A673 (cell line): ENCODE results near the gene SLC22A12. TPM values are rescaled to one million over a fixed set of nuclear protein-coding genes. Genes with fewer than 3 reads are reported as not detected.

Experiments
- Bru-seq: library from RNA; stranded (reverse); fragments of 400-500 nt; gene quantifications from one replicate; lab custom pipeline; 2021; lab: Mats Ljungman, UMichigan
- BruChase-seq, 2 experiments: library from RNA; stranded (reverse); fragments of 400-500 nt; gene quantifications; one replicate each; lab custom pipeline; 2021; lab: Mats Ljungman, UMichigan
- BruUV-seq: library from RNA; stranded (reverse); fragments of 400-500 nt; replicated peaks from 2 replicates; lab custom pipeline; 2021; lab: Mats Ljungman, UMichigan
- CTCF ChIA-PET: fragments of 300-600 bp; sonication (Branson Sonifier 250); formaldehyde crosslinking; loops from one replicate; lab custom pipeline; 2022; ENCODE audit warnings: antibody characterized with exemption; lab: Charles Lee
- POLR2A ChIA-PET: fragments of 300-600 bp; sonication (Branson Sonifier 250); formaldehyde crosslinking; loops from one replicate; lab custom pipeline; 2022; ENCODE audit warnings: antibody characterized with exemption; ENCODE audit not compliant: low non-redundant PET; lab: Charles Lee
- DNase-seq: peaks from one replicate; pipeline ENCODE4 v3.0.0-alpha.2; 2015; ENCODE audit warnings: low spot score
- H3K27ac ChIP-seq: fragments of 200-600 bp; sonication (generic); 2 replicates; pipeline ENCODE4 v1.5.1; 2016; ENCODE audit warnings: mixed run types, low read depth, mild to moderate bottlenecking, mixed read lengths, antibody characterized with exemption, low read length; ENCODE audit not compliant: poor library complexity, severe bottlenecking
- H3K27me3 ChIP-seq: fragments of 200-600 bp; sonication (generic); replicated peaks from 2 replicates; pipeline ENCODE4 v1.6.1; 2017; ENCODE audit warnings: mixed run types, low read depth, mild to moderate bottlenecking, mixed read lengths, antibody characterized with exemption, low read length; ENCODE audit not compliant: insufficient read depth, poor library complexity
- H3K36me3 ChIP-seq: fragments of 200-600 bp; sonication (generic); 2 replicates; pipeline ENCODE4 v1.6.1; 2016; ENCODE audit warnings: mixed run types, mild to moderate bottlenecking, mixed read lengths, antibody characterized with exemption, low read length; ENCODE audit not compliant: insufficient read depth, poor library complexity, severe bottlenecking
- H3K4me1 ChIP-seq: fragments of 200-600 bp; sonication (generic); 2 replicates; pipeline ENCODE4 v1.6.1; 2017; ENCODE audit warnings: mixed run types, mild to moderate bottlenecking, mixed read lengths, antibody characterized with exemption, low read length; ENCODE audit not compliant: insufficient read depth, poor library complexity, severe bottlenecking
- H3K4me3 ChIP-seq: fragments of 200-600 bp; sonication (generic); 2 replicates; pipeline ENCODE4 v1.5.1; 2016; ENCODE audit warnings: low read depth, mixed run types, mild to moderate bottlenecking, mixed read lengths, low read length; ENCODE audit not compliant: poor library complexity, severe bottlenecking
- H3K9me3 ChIP-seq: fragments of 200-600 bp; sonication (generic); 2 replicates; pipeline ENCODE4 v1.6.1; 2016; ENCODE audit warnings: mixed run types, low read depth, mild to moderate bottlenecking, mixed read lengths, antibody characterized with exemption, low read length; ENCODE audit not compliant: poor library complexity, severe bottlenecking
- CTCF ChIP-seq: fragments of 300-800, 200-600 bp; sonication (generic); conservative IDR thresholded peaks from 2 replicates; pipeline ENCODE4 v1.5.1; 2017; ENCODE audit warnings: low read depth, mild to moderate bottlenecking, antibody characterized with exemption, low read length, moderate library complexity, mixed read lengths
- EZH2 ChIP-seq: fragments of 200-600 bp; sonication (generic); IDR thresholded peaks from 2 replicates; pipeline ENCODE4 v1.6.1; 2017; ENCODE audit warnings: borderline replicate concordance, low read depth, mild to moderate bottlenecking, mixed read lengths, antibody characterized with exemption, low read length; ENCODE audit not compliant: poor library complexity, severe bottlenecking
- intact Hi-C: fragments of 100-400 bp; cut with micrococcal nuclease; formaldehyde crosslinking; loops from one replicate; pipeline ENCODE4 v1.10.0; 2022; ENCODE audit not compliant: unreplicated experiment
- long read RNA-seq: library from polyadenylated mRNA; stranded (forward); transcript quantifications from one replicate; pipeline ENCODE4 v2.0.0, GENCODE V29; 2022
- total RNA-seq: library from RNA; stranded (reverse); gene quantifications from 2 replicates; pipeline ENCODE4 v1.2.3, GENCODE V29; 2021

Gene SLC22A12
- total RNA-seq (not detected in 2 replicates), Bru-seq, nascent RNA (not detected), BruChase-seq, experiment 1, labeled RNA remaining after a 2-hour chase (not detected), BruChase-seq, experiment 2, labeled RNA remaining after a 6-hour chase (not detected)
- long read RNA-seq: 0 reads

GRCh38 chr11:64590763-64591221 is at the start of gene SLC22A12:
Gene SLC22A12 (plus strand): TSS chr11:64591220. CDS start chr11:64591557, 337 bp downstream.
- Histone ChIP-seq H3K27ac (no peak within 1 kb of the TSS), H3K4me1 (no peaks in the 10 kb centered on the region), H3K9me3 (no peaks in the 10 kb centered on the region), H3K4me3 (no peak within 1 kb of the TSS), H3K27me3 (no peaks in the 10 kb centered on the region), H3K36me3 (no peaks in the 10 kb centered on the region)
- BruUV-seq: no TSS peak
- no peak for DNase-seq
- intact Hi-C loops: no loop called here
- ChIA-PET POLR2A (no interaction called here), CTCF (no interaction called here)
- TF ChIP-seq EZH2: no peak
- no peak for TF ChIP-seq CTCF

- POLR2A ChIA-PET: no interaction called here
- no peaks in the 10 kb centered on the region for H3K27me3 ChIP-seq
- TF ChIP-seq CTCF (no peak), EZH2 (no peak)
- no peaks in the 10 kb centered on the region for H3K36me3 ChIP-seq
- intact Hi-C loops: no loop called here
- H3K27ac ChIP-seq: no peak overlapping the region
- H3K4me3 ChIP-seq: no peak overlapping the region
- no peak for DNase-seq
- CTCF ChIA-PET: no interaction called here
- no peaks in the 10 kb centered on the region for H3K4me1 ChIP-seq
- no peaks in the 10 kb centered on the region for H3K9me3 ChIP-seq
- BruUV-seq: no TSS peak
Observed at GRCh38 chr11:64542172-64543125, 48.6 kb upstream of the SLC22A12 start.

- no peak overlapping the region for H3K4me3 ChIP-seq
- intact Hi-C loops: no loop called here
- no peak for DNase-seq
- no peaks in the 10 kb centered on the region for H3K4me1 ChIP-seq
- H3K36me3 ChIP-seq: no peaks in the 10 kb centered on the region
- ChIA-PET POLR2A (no interaction called here), CTCF (no interaction called here)
- no peaks in the 10 kb centered on the region for H3K27me3 ChIP-seq
- TF ChIP-seq EZH2: no peak
- no peak for TF ChIP-seq CTCF
- BruUV-seq: no TSS peak
- H3K27ac ChIP-seq: no peak overlapping the region
- no peaks in the 10 kb centered on the region for H3K9me3 ChIP-seq
Observed at GRCh38 chr11:64543818-64544217, 47.2 kb upstream of the SLC22A12 start.
